A549 (cell line): ENCODE results near the gene FGF3.

Experiments used
- CBX2 ChIP-seq: fragments of 200-600 bp; sonication (generic); IDR thresholded peaks from 2 replicates; pipeline ENCODE4 v1.6.1; 2016; ENCODE audit warnings: low read depth, mild to moderate bottlenecking, borderline replicate concordance
- CTCF ChIP-seq: fragments of >200 bp; sonication (Bioruptor Twin); formaldehyde crosslinking; IDR thresholded peaks from 3 replicates; pipeline ENCODE4 v1.5.1; 2016
- FOSL2 ChIP-seq, 2 experiments: fragments of 450-650 bp in 1 of 2; fragments of >200 bp in 1 of 2; sonication (Bioruptor Twin) in 1 of 2; formaldehyde crosslinking; IDR thresholded peaks; 2 replicates each; pipeline versions ENCODE4 v1.5.0 to v1.6.1; 2016 to 2020; ENCODE audit warnings: mild to moderate bottlenecking in 1 of 2, moderate library complexity in 1 of 2
- POLR2A ChIP-seq: IDR thresholded peaks from 2 replicates; pipeline ENCODE4 v1.6.1; 2012; ENCODE audit warnings: mild to moderate bottlenecking, low read length
- POLR2AphosphoS2 ChIP-seq: conservative IDR thresholded peaks from 2 replicates; pipeline ENCODE4 v1.6.1; 2012; ENCODE audit warnings: low read length, improper control_type of control experiment, inconsistent platforms
- ZNF302 ChIP-seq: fragments of 250-450 bp; sonication (Bioruptor Pico); IDR thresholded peaks from 2 replicates; pipeline ENCODE4 v1.9.0; 2021; ENCODE audit warnings: inconsistent platforms, mild to moderate bottlenecking, moderate library complexity

GRCh38 chr11:69800278-69800677, 18.9 kb downstream of the FGF3 start:
- TF ChIP-seq CTCF (no peak), FOSL2 (IDR thresholded peaks at IDR 0.05) (no peak), FOSL2 (CRISPR knock-in tag; IDR thresholded peaks at IDR 0.05) (no peak), POLR2AphosphoS2 (no peak), POLR2A (no peak), ZNF302 (CRISPR knock-in tag) (no peak), CBX2 (no peak)
